Measurements from ENCODE around the gene DEFB125. TPM values are rescaled to one million over a fixed set of nuclear protein-coding genes. Genes with fewer than 3 reads are reported as not detected.

DEFB125 gene
- total and polyA plus RNA-seq, 2 donors (not counting 3 experiments of a cell fraction or from before 2014, with no cell fraction given): not detected

DNA sequence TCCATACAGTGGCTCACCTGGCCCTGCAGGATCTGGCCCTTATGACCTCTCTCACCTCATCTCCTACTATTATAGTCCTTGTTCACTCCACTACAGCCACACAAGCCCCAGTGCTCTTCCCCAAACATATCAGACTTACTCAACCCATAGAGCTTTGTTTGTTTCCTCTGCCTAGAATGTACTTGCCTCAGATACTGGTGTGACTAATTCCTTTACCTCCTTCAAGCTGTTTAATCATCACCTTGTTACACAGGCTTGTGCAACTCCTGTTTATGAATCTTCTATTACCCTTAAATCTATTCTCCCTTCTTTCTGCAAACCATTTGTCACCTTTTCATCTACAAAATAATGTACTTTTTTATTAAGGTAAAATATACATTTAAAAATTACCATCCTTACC lies 3.2 kb downstream of the DEFB125 start:
- Histone ChIP-seq H3K79me2 (ENCODE audit: control insufficient read depth, insufficient read depth, low read length) (no peaks in the 10 kb centered on the region), H3K4me1 (ENCODE audit: control insufficient read depth, extremely low read depth, insufficient read depth, low read length) (no peaks in the 10 kb centered on the region), H4K20me1 (replicated peaks; ENCODE audit: control insufficient read depth, extremely low read depth, insufficient read depth, low read length) (no peaks in the 10 kb centered on the region), H3K9ac (replicated peaks; ENCODE audit: extremely low read depth, insufficient read depth, low read length) (no peak overlapping the region), H3K4me2 (ENCODE audit: insufficient read depth, low read length) (no peak overlapping the region), H3K27ac (ENCODE audit: insufficient read depth, low read depth, low read length) (no peak overlapping the region), H3K27me3 (ENCODE audit: control insufficient read depth in 2 of 2, insufficient read depth in 2 of 2, low read length in 2 of 2) (peaks cover 0 to 4% of the 10 kb centered on the region in 2 experiments), H3K36me3 (ENCODE audit: control insufficient read depth in 2 of 2, extremely low read depth in 1 of 2, insufficient read depth in 2 of 2, low read length in 2 of 2) (no peaks in the 10 kb centered on the region), H3K9me1 (replicated peaks; ENCODE audit: control insufficient read depth, extremely low read depth, insufficient read depth, low read length) (no peaks in the 10 kb centered on the region), H3K9me3 (replicated peaks; ENCODE audit: control insufficient read depth, insufficient read depth, low read length) (no peaks in the 10 kb centered on the region), H2AFZ (ENCODE audit: low read depth, low read length) (no peak overlapping the region), H3K4me3 (replicated peaks in 1 of 3; ENCODE audit: insufficient read depth in 1 of 3, low read depth in 1 of 3, low read length in 3 of 3) (no peak overlapping the region)
- dilution Hi-C loops (cut with MboI; ENCODE audit: extremely low pct_ligation_motif_present, low sequenced_read_pairs) (no loop called here), intact Hi-C loops (cut with micrococcal nuclease) (no loop called here)
- FAIRE-seq (no peak), DNase-seq (ENCODE audit: low read depth, low spot score) (no peak)
- POLR2A ChIA-PET: no interaction called here
- no TSS peak for BruUV-seq (replicated peaks)
- no peak for TF ChIP-seq JUN (IDR thresholded peaks at IDR 0.05; ENCODE audit: borderline replicate concordance, insufficient read depth, insufficient read length, low read depth)
- TF ChIP-seq, protein P1, sequence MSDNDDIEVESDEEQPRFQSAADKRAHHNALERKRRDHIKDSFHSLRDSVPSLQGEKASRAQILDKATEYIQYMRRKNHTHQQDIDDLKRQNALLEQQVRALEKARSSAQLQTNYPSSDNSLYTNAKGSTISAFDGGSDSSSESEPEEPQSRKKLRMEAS (IDR thresholded peaks at IDR 0.05; ENCODE audit: insufficient read depth, insufficient read length): no peak
- TF ChIP-seq POLR2AphosphoS5 (IDR thresholded peaks at IDR 0.05; ENCODE audit: insufficient read depth, low read depth, low read length): no peak
- CTCF ChIA-PET: no interaction called here

DNA sequence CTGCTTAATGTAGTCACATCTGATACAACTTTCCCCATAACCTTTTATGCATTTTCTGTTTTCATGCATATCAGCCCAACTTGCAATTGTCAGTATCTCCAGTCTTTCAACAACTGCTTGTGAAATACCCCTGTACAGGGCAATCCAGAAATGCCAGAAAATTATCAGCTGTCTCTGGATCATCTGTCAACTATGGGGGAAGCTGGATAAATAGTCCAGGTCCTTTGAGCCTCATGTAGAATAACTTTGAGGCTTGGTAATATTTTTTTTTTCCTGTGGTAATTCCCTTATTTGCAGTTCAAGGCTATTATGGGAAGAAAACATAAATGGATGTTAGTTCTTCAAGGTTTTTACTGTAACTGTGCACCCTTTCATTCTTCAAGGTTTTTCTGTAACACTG lies 6.2 kb downstream of the DEFB125 start:
- no peaks in the 10 kb centered on the region for H3K9me3 ChIP-seq (replicated peaks; ENCODE audit: control insufficient read depth, insufficient read depth, low read length)
- DNase-seq (ENCODE audit: low read depth, low spot score) (no peak), FAIRE-seq (no peak)
- dilution Hi-C loops (cut with MboI; ENCODE audit: extremely low pct_ligation_motif_present, low sequenced_read_pairs): no loop called here
- H3K9ac ChIP-seq (replicated peaks; ENCODE audit: extremely low read depth, insufficient read depth, low read length): no peak overlapping the region
- no peaks in the 10 kb centered on the region for H3K79me2 ChIP-seq (ENCODE audit: control insufficient read depth, insufficient read depth, low read length)
- TF ChIP-seq, protein P1 (IDR thresholded peaks at IDR 0.05; ENCODE audit: insufficient read depth, insufficient read length): no peak
- no peak for TF ChIP-seq EZH2 (IDR thresholded peaks at IDR 0.05; ENCODE audit: borderline replicate concordance, low read depth, low read length, severe bottlenecking)
- TF ChIP-seq POLR2A (IDR thresholded peaks at IDR 0.05; ENCODE audit: low read depth, low read length): no peak
- no peak for TF ChIP-seq FOS (IDR thresholded peaks at IDR 0.05; ENCODE audit: borderline replicate concordance, insufficient read depth, low read length)
- no peak for TF ChIP-seq JUN (IDR thresholded peaks at IDR 0.05; ENCODE audit: borderline replicate concordance, insufficient read depth, insufficient read length, low read depth)
- TF ChIP-seq POLR2AphosphoS5 (IDR thresholded peaks at IDR 0.05; ENCODE audit: insufficient read depth, low read depth, low read length): no peak
- TF ChIP-seq MYC (IDR thresholded peaks at IDR 0.05; ENCODE audit: low read depth, low read length): no peak
- TF ChIP-seq, protein P2, sequence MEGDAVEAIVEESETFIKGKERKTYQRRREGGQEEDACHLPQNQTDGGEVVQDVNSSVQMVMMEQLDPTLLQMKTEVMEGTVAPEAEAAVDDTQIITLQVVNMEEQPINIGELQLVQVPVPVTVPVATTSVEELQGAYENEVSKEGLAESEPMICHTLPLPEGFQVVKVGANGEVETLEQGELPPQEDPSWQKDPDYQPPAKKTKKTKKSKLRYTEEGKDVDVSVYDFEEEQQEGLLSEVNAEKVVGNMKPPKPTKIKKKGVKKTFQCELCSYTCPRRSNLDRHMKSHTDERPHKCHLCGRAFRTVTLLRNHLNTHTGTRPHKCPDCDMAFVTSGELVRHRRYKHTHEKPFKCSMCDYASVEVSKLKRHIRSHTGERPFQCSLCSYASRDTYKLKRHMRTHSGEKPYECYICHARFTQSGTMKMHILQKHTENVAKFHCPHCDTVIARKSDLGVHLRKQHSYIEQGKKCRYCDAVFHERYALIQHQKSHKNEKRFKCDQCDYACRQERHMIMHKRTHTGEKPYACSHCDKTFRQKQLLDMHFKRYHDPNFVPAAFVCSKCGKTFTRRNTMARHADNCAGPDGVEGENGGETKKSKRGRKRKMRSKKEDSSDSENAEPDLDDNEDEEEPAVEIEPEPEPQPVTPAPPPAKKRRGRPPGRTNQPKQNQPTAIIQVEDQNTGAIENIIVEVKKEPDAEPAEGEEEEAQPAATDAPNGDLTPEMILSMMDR (IDR thresholded peaks at IDR 0.05; ENCODE audit: extremely low read depth in 1 of 2, insufficient read depth in 1 of 2, low read depth in 1 of 2, low read length in 2 of 2): no peak
- no TSS peak for BruUV-seq (replicated peaks)
- ChIA-PET POLR2A (no interaction called here), CTCF (no interaction called here)
- H3K4me1 ChIP-seq (ENCODE audit: control insufficient read depth, extremely low read depth, insufficient read depth, low read length): no peaks in the 10 kb centered on the region
- no peak overlapping the region for H2AFZ ChIP-seq (ENCODE audit: low read depth, low read length)
- H3K4me2 ChIP-seq (ENCODE audit: insufficient read depth, low read length): no peak overlapping the region
- no peaks in the 10 kb centered on the region for H4K20me1 ChIP-seq (replicated peaks; ENCODE audit: control insufficient read depth, extremely low read depth, insufficient read depth, low read length)
- H3K36me3 ChIP-seq (ENCODE audit: control insufficient read depth in 2 of 2, extremely low read depth in 1 of 2, insufficient read depth in 2 of 2, low read length in 2 of 2): no peaks in the 10 kb centered on the region
- no peak overlapping the region for H3K27ac ChIP-seq (ENCODE audit: insufficient read depth, low read depth, low read length)
- no peaks in the 10 kb centered on the region for H3K9me1 ChIP-seq (replicated peaks; ENCODE audit: control insufficient read depth, extremely low read depth, insufficient read depth, low read length)
- peaks cover 0 to 4% of the 10 kb centered on the region in 2 experiments for H3K27me3 ChIP-seq (ENCODE audit: control insufficient read depth in 2 of 2, insufficient read depth in 2 of 2, low read length in 2 of 2)
- intact Hi-C loops (cut with micrococcal nuclease): no loop called here
- H3K4me3 ChIP-seq (replicated peaks in 1 of 3; ENCODE audit: insufficient read depth in 1 of 3, low read depth in 1 of 3, low read length in 3 of 3): no peak overlapping the region
